H1 (cell line): ENCODE measurements around the gene GAD2. TPM values are rescaled to one million over a fixed set of nuclear protein-coding genes. Genes with fewer than 3 reads are reported as not detected.

Source experiments
- CTCF ChIA-PET: fragments of 300-600 bp; sonication (Branson Sonifier 250); formaldehyde crosslinking; loops from one replicate; lab custom pipeline; 2021; ENCODE audit not compliant: partially characterized antibody; lab: Charles Lee
- POLR2A ChIA-PET: fragments of 300-600 bp; sonication (Branson Sonifier 250); formaldehyde crosslinking; loops from one replicate; lab custom pipeline; 2021; ENCODE audit warnings: inconsistent platforms; ENCODE audit not compliant: partially characterized antibody; lab: Charles Lee
- DNase-seq, 2 experiments: peaks; one replicate each; pipeline versions ENCODE4 v3.0.0 to v3.0.0-alpha.2; 2010 to 2022; ENCODE audit warnings: low spot score in 2 of 2, low read depth in 1 of 2, mixed read lengths in 1 of 2
- FAIRE-seq: peaks from 2 replicates; lab custom pipeline; 2011; peaks lifted over from hg19 to GRCh38; lab: Jason Lieb, UNC
- H2AFZ ChIP-seq: 2 replicates; pipeline ENCODE4 v1.8.1; 2012; ENCODE audit warnings: low read length, inconsistent platforms
- H2AK5ac ChIP-seq: 2 replicates; pipeline ENCODE4 v1.6.1; 2013; ENCODE audit warnings: low read depth, low read length
- H2BK120ac ChIP-seq: replicated peaks from 2 replicates; pipeline ENCODE3; 2013; ENCODE audit warnings: low read depth, low read length, inconsistent platforms
- H2BK12ac ChIP-seq: 2 replicates; pipeline ENCODE4 v1.6.1; 2013; ENCODE audit warnings: low read depth, low read length
- H2BK15ac ChIP-seq: 2 replicates; pipeline ENCODE4 v1.6.1; 2013; ENCODE audit warnings: low read length
- H2BK20ac ChIP-seq: 2 replicates; pipeline ENCODE4 v1.6.1; 2013; ENCODE audit warnings: low read length
- H2BK5ac ChIP-seq: 2 replicates; pipeline ENCODE4 v1.6.1; 2013; ENCODE audit warnings: low read depth, low read length
- H3K14ac ChIP-seq: 2 replicates; pipeline ENCODE4 v1.6.1; 2013; ENCODE audit warnings: inconsistent platforms; ENCODE audit not compliant: insufficient read length
- H3K18ac ChIP-seq: 2 replicates; pipeline ENCODE4 v1.6.1; 2013; ENCODE audit warnings: low read length; ENCODE audit errors: extremely low read depth
- H3K23ac ChIP-seq: 2 replicates; pipeline ENCODE4 v1.6.1; 2013; ENCODE audit warnings: inconsistent platforms; ENCODE audit not compliant: insufficient read length
- H3K23me2 ChIP-seq: 2 replicates; pipeline ENCODE4 v1.6.1; 2013; ENCODE audit warnings: low read depth, low read length
- H3K27ac ChIP-seq: 2 replicates; pipeline ENCODE4 v1.6.1; 2011; ENCODE audit warnings: low read depth, low read length, inconsistent platforms
- H3K27me3 ChIP-seq, 4 experiments: replicated peaks in 1 of 4; 1 replicate in 1 of 4; 2 replicates in 3 of 4; pipeline versions ENCODE4 v1.6.1 to v1.8.1; 2011 to 2013; ENCODE audit warnings: low read length in 3 of 4, mild to moderate bottlenecking in 3 of 4, inconsistent platforms in 2 of 4, mixed read lengths in 2 of 4, moderate library complexity in 1 of 4; ENCODE audit not compliant: control insufficient read depth in 3 of 4, insufficient read depth in 3 of 4; ENCODE audit errors: extremely low read depth in 1 of 4
- H3K36me3 ChIP-seq, 4 experiments: 2 replicates each; pipeline versions ENCODE4 v1.6.1 to v1.8.1; 2011 to 2013; ENCODE audit warnings: mild to moderate bottlenecking in 4 of 4, low read length in 3 of 4, moderate library complexity in 2 of 4, control low read depth in 1 of 4, inconsistent platforms in 1 of 4; ENCODE audit not compliant: insufficient read depth in 4 of 4, control insufficient read depth in 2 of 4
- H3K4ac ChIP-seq: replicated peaks from 2 replicates; pipeline ENCODE3; 2013; ENCODE audit warnings: low read length, low read depth, mixed read lengths, inconsistent platforms; ENCODE audit not compliant: insufficient read length
- H3K4me1 ChIP-seq, 4 experiments: replicated peaks in 1 of 4; 1 replicate in 1 of 4; 2 replicates in 3 of 4; pipeline versions ENCODE4 v1.6.1 to v1.8.1; 2011 to 2013; ENCODE audit warnings: low read length in 3 of 4, inconsistent platforms in 2 of 4, mixed read lengths in 1 of 4; ENCODE audit not compliant: insufficient read depth in 4 of 4, control insufficient read depth in 3 of 4
- H3K4me2 ChIP-seq, 2 experiments: 2 replicates each; pipeline versions ENCODE4 v1.6.1 to v1.8.1; 2011 to 2013; ENCODE audit warnings: low read depth in 2 of 2, low read length in 2 of 2, control low read depth in 1 of 2, inconsistent platforms in 1 of 2, mild to moderate bottlenecking in 1 of 2; ENCODE audit not compliant: insufficient read depth in 1 of 2
- H3K4me3 ChIP-seq, 4 experiments: fragments of 200-600, 300-600 bp in 1 of 4; sonication (generic), shearing (Covaris generic), sonication (Bioruptor Twin) in 1 of 4; 2 replicates each; pipeline versions ENCODE4 v1.5.1 to v1.8.1; 2011 to 2016; ENCODE audit warnings: low read length in 4 of 4, low read depth in 3 of 4, control low read depth in 2 of 4, inconsistent platforms in 2 of 4, mild to moderate bottlenecking in 2 of 4, mixed read lengths in 1 of 4, moderate library complexity in 1 of 4; ENCODE audit not compliant: insufficient read depth in 2 of 4; ENCODE audit errors: extremely low read depth in 1 of 4
- H3K56ac ChIP-seq: replicated peaks from 2 replicates; pipeline ENCODE3; 2013; ENCODE audit warnings: low read depth, mild to moderate bottlenecking, mixed read lengths, low read length, inconsistent platforms; ENCODE audit not compliant: insufficient read length
- H3K79me1 ChIP-seq: 2 replicates; pipeline ENCODE4 v1.6.1; 2013; ENCODE audit warnings: low read depth, low read length, control low read depth
- H3K79me2 ChIP-seq, 2 experiments: 2 replicates each; pipeline versions ENCODE4 v1.6.1 to v1.8.1; 2012 to 2013; ENCODE audit warnings: low read length in 2 of 2, mild to moderate bottlenecking in 2 of 2, inconsistent platforms in 1 of 2; ENCODE audit not compliant: insufficient read depth in 2 of 2, control insufficient read depth in 1 of 2
- H3K9ac ChIP-seq, 4 experiments: replicated peaks in 1 of 4; 1 replicate in 1 of 4; 2 replicates in 3 of 4; pipeline versions ENCODE4 v1.6.1 to v1.8.1; 2011 to 2013; ENCODE audit warnings: low read depth in 3 of 4, low read length in 3 of 4, control low read depth in 2 of 4, mild to moderate bottlenecking in 2 of 4, moderate library complexity in 2 of 4, inconsistent platforms in 1 of 4; ENCODE audit errors: extremely low read depth in 1 of 4
- H3K9me3 ChIP-seq, 2 experiments: 2 replicates each; pipeline versions ENCODE4 v1.6.1 to v1.8.1; 2012 to 2013; ENCODE audit warnings: mild to moderate bottlenecking in 2 of 2, moderate library complexity in 2 of 2, control low read depth in 1 of 2, inconsistent platforms in 1 of 2, low read depth in 1 of 2, low read length in 1 of 2, mixed read lengths in 1 of 2; ENCODE audit not compliant: insufficient read depth in 2 of 2
- H4K20me1 ChIP-seq, 2 experiments: replicated peaks in 1 of 2; 2 replicates each; pipeline versions ENCODE3 to v1.8.1; 2011 to 2013; ENCODE audit warnings: inconsistent platforms in 2 of 2, low read length in 2 of 2, mild to moderate bottlenecking in 1 of 2; ENCODE audit not compliant: insufficient read depth in 2 of 2, control insufficient read depth in 1 of 2
- H4K5ac ChIP-seq: 2 replicates; pipeline ENCODE4 v1.6.1; 2013; ENCODE audit warnings: low read length, low read depth, mixed read lengths, inconsistent platforms; ENCODE audit not compliant: insufficient read length
- H4K8ac ChIP-seq: 2 replicates; pipeline ENCODE4 v1.8.0; 2013; ENCODE audit warnings: mild to moderate bottlenecking, moderate library complexity, low read length, inconsistent platforms; ENCODE audit not compliant: insufficient read depth; ENCODE audit errors: extremely low read depth
- H4K91ac ChIP-seq: replicated peaks from 2 replicates; pipeline ENCODE3; 2013; ENCODE audit warnings: low read length, mixed read lengths, inconsistent platforms; ENCODE audit not compliant: insufficient read length
- KDM4A ChIP-seq: IDR thresholded peaks from one replicate; pipeline ENCODE4 v1.7.1; 2012; ENCODE audit warnings: low read depth, mild to moderate bottlenecking, moderate library complexity, low read length, inconsistent platforms; ENCODE audit not compliant: severe bottlenecking
- PHF8 ChIP-seq: fragments of 200-600 bp; sonication (generic); conservative IDR thresholded peaks from 2 replicates; pipeline ENCODE4 v1.7.1; 2012; ENCODE audit warnings: low read depth, mild to moderate bottlenecking, inconsistent platforms, low read length, moderate library complexity
- WGBS, 2 experiments: shearing (Covaris generic) in 1 of 2; methylation state at CpG; one replicate each; pipeline versions ENCODE4 v1.1.6 to v1.1.7; 2013 to 2015; ENCODE audit warnings: low lambda C conversion rate in 2 of 2, mixed read lengths in 2 of 2, inconsistent platforms in 1 of 2, low coverage in 1 of 2, missing lambda C conversion rate in 1 of 2; ENCODE audit not compliant: insufficient replicate concordance in 2 of 2, insufficient coverage in 1 of 2, insufficient read length in 1 of 2; ENCODE audit errors: extremely low coverage in 1 of 2, missing lambda C conversion rate in 1 of 2; 5-methylcytosine and 5-hydroxymethylcytosine counted together
- polyA plus RNA-seq, 7 experiments: library from polyadenylated mRNA; depleted of rRNA in 3 of 7; stranded (reverse) in 5 of 7; unstranded in 2 of 7; fragments of >200 nt in 5 of 7; fragments of 200-250 nt in 2 of 7; gene quantifications; 1 replicate in 5 of 7; 2 replicates in 1 of 7; 4 replicates in 1 of 7; pipeline versions ENCODE4 v1.2.1 to v1.2.3, GENCODE V29; 2011 to 2013; ENCODE audit warnings: missing spikeins in 2 of 7, mixed read lengths in 2 of 7
- total RNA-seq: library from RNA; stranded (reverse); fragmentation: NEBNext Ultra II Directional; extraction: Animal tissue kit (Norgen Biotek cat#: 25700); gene quantifications from 2 replicates; pipeline ENCODE4 v1.2.1, GENCODE V29; 2021

The GAD2 gene
- total and polyA plus RNA-seq, 2 of the 8 experiments (the other 6 are each of a cell fraction or from before 2014, with no cell fraction given): 0.30 to 0.47 TPM

- no peaks in the 10 kb centered on the region for H3K9me3 ChIP-seq
- no peak overlapping the region for H2BK15ac ChIP-seq
- no peak overlapping the region for H2BK12ac ChIP-seq
- H4K5ac ChIP-seq: no peak overlapping the region
- no peaks in the 10 kb centered on the region for H4K20me1 ChIP-seq
- no peak overlapping the region for H3K18ac ChIP-seq
- H3K79me1 ChIP-seq: no peaks in the 10 kb centered on the region
- no peak overlapping the region for H4K91ac ChIP-seq
- H2AK5ac ChIP-seq: no peak overlapping the region
- H3K23me2 ChIP-seq: no peaks in the 10 kb centered on the region
- POLR2A ChIA-PET: no interaction called here
- CTCF ChIA-PET: interaction anchor here (1.1 kb wide), 2 partner anchors 16 to 25 kb away, joined by 3 to 5 read pairs; no protein-coding TSS in a partner anchor
- DNase-seq (no peak), FAIRE-seq (no peak)
- no peak overlapping the region for H3K27ac ChIP-seq
- no peak overlapping the region for H2BK120ac ChIP-seq
- H4K8ac ChIP-seq: no peak overlapping the region
- H3K4me2 ChIP-seq: no peak overlapping the region
- no peaks in the 10 kb centered on the region for H3K79me2 ChIP-seq
- TF ChIP-seq KDM4A (no peak), PHF8 (no peak)
- H3K4me3 ChIP-seq: no peak overlapping the region
- no peak overlapping the region for H3K56ac ChIP-seq
- no peak overlapping the region for H2AFZ ChIP-seq
- WGBS, 2 experiments: 83% methylated on average over 7 of the region's 7 CpGs; no CpG with 5 or more reads in 1 of the 2 experiments
- H3K23ac ChIP-seq: no peak overlapping the region
- H2BK5ac ChIP-seq: no peak overlapping the region
- no peaks in the 10 kb centered on the region for H3K27me3 ChIP-seq
- H3K14ac ChIP-seq: no peak overlapping the region
- H2BK20ac ChIP-seq: peak overlapping the region; percentile 48; the same call in 1 of the 2 replicates
- no peaks in the 10 kb centered on the region for H3K36me3 ChIP-seq
- no peak overlapping the region for H3K9ac ChIP-seq
- no peak overlapping the region for H3K4ac ChIP-seq
- no peaks in the 10 kb centered on the region for H3K4me1 ChIP-seq
Measured at GRCh38 chr10:26254616-26255015, 38.0 kb downstream of the GAD2 start.
